ENCODE data around the gene TRMT61B. TPM values are rescaled to one million over a fixed set of nuclear protein-coding genes. Genes with fewer than 3 reads are reported as not detected.

TRMT61B gene
- total RNA-seq, 1 donor from 2014 or later, result 13.1 TPM

DNA sequence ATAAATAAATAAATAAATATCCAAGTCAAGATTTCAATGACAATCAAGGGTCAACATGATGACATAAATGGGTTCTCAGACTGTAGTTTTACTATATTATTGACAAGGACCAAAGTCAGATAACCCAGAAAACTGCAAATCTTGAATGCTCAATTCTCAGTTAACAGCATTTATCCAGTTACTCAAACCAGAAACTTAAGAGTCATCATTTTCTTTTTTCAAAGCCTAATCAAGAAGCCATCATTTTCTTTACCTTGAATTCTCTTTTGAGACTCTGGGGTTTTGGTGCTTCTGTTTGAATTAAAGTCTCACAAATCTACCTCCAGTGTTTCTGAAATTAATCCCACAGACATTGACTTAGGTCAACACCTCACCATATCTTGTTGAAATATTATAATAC lies 14.1 kb downstream of the TRMT61B start:
- no peak for DNase-seq (ENCODE audit: low read depth in 2 of 2)

DNA sequence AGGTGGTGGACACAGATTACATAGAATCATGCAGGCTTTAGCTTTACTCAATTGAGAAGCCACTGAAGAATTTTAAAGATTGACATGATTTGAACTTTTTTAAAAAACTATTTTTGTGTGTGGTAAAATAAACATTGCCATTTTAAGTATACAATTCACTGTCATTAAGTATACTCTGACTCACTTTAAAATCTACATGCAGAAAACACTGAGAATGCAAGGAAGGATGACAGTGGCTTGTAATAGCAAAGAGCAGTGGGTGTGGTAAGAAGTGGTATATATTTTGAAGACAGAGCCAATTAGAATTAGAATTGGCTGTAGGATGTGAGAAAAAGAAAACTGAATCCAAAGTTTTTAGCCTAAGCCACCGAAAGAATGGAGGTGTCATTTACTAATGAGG lies 14.9 kb downstream of the TRMT61B start:
- DNase-seq (ENCODE audit: low read depth in 2 of 2), result no peak

DNA sequence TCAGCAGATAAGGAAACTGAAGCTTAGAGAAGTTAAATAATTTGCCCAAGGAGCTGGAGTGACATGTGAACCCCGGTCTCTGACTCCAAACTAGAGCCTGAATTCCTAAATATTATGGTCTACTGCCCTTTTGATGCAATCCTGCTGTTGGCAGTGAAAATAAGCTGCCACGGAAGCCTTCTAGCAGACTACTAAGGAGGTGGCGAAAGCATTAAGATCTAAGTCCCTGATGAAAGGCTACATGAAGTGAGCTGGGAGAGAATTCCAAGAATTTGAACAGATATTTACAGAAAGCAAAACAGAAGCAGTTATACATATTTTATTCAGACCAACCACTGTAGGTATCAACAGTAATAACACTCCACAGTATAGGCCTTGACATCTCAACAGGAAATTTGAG lies 28.1 kb downstream of the TRMT61B start:
- DNase-seq (ENCODE audit: low read depth in 2 of 2), result no peak

DNA sequence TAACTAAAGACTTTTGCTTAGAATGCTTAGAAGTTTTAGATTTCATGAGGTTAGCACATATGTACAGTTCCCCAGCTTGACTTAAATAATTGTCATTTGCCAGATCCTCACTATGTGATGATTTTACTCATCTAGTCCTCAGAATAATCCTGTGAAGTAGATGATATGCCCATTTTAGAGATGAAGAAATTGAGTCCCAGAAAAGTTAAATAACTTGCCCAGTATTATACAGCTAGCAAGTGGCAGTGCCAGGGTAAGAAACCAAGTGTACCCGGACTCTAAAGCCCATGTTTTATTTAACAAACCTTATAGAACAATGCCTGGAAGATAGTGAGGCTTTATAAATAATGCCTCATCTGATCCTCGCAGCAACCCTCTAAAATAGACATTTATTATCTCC lies 31.1 kb downstream of the TRMT61B start:
- no peak for DNase-seq (ENCODE audit: low read depth in 2 of 2)

DNA sequence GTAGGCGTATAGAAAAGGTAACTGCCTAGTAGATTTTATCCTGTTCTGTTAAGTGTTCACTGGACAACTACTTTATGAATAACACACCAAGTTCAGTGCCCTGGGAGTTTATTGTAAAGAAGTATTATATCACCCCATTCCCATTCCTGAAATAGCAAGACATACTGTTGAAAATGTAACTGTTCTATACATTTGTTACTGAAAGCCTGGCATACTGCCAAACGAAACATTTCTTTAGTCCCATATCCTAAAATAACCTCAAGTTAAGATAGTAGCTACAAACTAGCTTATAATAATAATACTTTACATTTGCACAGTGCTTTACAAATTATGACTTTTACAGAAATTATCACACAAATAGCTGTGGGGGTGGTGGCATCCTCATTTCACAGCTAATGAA lies 34.3 kb downstream of the TRMT61B start:
- DNase-seq (ENCODE audit: low read depth in 2 of 2), result no peak

DNA sequence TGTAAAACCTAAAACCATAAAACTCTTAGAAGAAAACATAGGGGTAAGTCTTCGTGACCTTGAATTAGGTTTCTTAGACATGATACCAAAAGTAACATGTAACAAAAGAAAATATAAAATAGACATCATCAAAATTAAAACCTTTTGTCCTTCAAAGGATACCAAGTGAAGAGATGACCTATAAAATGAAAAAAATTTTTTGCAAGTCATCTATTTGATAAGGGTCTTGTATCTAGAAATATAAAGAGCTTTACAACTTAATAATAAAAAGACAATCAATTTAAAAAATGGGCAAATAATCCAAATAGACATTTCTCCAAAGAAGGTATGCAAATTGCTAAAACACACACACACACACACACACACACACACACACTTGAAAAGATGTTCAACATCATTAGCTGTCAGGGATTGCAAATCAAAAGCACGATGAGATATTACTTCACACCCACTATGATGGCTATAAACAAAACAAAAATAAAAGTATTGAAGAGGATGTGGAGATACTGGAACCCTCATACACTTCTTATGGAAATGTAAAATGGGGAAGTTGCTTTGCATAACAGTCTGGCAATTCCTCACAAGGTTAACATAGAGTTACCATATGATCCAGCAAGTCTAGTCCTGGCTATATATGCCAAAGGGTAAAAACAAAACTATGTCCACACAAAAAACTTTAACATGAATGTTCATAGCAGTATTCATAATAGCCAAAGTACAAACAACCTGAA lies 36.2 kb downstream of the TRMT61B start:
- DNase-seq (ENCODE audit: low read depth in 2 of 2), result no peak

DNA sequence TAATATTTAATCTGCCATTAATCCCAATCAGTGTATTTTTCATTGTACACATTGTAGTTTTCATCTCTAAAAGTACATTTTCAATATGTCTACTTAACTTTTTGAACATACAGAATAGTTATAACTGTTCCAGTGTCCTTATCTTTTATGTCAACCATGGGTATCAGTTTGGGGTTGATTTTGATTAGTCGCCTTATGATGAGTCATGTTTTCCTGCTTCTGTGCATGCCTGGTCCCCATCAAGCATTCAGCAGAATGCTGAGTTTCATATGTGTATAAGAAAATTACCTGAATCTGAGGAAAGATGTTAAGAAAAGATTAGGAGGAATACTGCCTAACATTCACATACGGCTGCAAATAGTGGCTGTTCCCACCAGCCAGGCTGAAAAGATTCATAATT lies 41.7 kb downstream of the TRMT61B start:
- peak in 1 of 2 donors; percentile 25 for DNase-seq (ENCODE audit: low read depth in 2 of 2)

DNA sequence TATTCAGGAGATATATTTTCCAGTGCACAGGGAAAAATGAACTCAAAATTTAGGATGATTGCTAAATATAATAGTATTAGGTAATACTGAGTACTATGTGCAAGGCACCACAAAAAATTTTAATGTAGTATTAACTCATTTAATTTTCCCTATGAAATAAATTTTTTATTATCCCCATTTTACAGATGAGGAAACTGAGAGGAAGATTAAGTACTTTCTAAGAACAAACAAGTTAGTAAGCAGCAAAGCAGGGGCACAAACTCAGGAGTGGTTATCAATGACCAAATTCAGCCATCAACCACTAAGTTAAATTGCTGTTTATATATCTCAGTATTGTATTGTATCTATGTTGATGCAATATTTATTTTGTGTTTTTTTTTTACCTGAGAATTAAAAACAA lies 45.2 kb downstream of the TRMT61B start:
- no peak for DNase-seq (ENCODE audit: low read depth in 2 of 2)

DNA sequence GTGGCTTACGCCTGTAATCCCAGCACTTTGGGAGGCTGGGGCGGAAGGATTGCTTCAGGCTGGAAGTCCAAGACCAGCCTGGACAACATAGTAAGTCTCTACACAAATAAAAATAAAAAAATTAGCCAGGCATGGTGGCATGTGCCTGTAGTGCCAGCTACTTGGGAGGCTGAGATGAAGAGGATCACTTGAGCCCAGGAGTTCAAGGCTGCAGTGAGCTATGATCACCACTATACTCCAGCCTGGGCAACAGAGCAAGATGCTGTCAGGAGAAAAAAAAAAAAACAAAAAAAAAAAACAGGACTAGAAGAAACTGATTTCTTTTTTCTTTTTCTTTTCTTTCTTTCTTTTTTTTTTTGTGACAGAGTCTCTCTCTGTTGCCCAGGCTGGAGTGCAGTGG lies 45.9 kb downstream of the TRMT61B start:
- no peak for DNase-seq (ENCODE audit: low read depth in 2 of 2)

DNA sequence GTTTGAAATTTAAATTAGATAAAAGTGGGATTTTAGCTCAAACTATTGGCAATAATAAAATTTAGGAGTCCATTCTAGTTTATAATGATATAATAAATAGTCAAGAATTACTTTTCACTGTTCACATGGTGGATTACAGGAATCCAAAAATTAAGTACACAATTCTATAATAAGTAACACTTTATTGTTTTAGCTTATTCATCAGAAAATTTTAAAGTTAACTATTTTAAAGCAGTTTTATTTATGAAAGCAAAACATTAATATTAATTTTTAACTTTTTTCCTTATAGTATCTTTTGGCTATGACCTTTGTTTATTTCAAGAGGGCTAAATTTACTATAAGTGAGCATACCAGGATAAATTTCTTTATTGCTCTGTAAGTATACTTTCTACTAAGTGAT lies 48.1 kb downstream of the TRMT61B start:
- DNase-seq (ENCODE audit: low read depth in 2 of 2), result no peak

DNA sequence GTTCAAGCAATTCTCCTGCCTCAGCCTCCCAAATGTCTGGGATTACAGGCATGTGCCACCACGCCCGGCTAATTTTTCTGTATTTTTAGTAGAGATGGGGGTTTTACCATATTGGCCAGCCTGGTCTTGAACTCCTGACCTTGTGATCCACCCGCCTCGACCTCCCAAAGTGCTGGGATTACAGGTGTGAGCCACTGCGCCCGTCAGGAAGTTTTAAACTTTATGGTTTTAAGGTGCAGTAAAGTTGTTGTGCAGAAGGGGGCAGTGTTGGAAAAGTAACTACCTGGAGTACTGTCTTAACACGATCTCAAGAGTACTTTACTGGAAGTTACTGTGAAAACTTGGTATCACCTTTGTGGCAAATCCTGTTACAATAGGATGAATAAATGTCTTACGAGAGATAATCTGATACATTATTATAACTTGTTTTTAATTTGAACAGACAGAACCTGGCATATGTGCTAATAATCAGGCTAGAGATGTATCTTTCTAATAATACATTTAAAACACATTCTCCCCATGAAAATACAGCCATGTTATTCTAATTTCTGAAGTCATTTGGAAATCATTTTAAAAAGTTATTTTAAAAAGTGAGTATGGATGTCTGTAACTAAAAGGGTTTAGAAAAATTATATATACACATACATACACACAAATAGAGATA lies 48.7 kb downstream of the TRMT61B start:
- peak; percentile 60 to 67 for DNase-seq (ENCODE audit: low read depth in 2 of 2)

DNA sequence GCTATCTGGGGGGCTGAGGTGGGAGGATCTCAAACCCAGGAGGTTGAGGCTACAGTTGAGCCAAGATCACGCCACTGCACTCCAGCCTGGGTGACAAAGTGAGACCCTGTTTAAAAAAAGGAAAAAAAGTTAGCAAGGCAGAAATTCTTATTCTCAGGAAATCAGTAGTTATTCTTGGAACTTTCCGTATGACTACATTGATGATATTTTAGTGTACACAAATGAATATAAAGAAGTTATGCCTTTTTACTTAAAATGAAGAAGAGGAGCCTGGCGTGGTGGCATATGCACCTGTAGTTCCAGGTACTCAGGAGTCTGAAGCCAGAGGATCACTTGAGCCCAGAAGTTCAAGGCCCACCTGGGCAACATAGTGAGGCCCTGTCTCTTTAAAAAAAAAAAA lies 52.1 kb downstream of the TRMT61B start:
- no peak for DNase-seq (ENCODE audit: low read depth in 2 of 2)

DNA sequence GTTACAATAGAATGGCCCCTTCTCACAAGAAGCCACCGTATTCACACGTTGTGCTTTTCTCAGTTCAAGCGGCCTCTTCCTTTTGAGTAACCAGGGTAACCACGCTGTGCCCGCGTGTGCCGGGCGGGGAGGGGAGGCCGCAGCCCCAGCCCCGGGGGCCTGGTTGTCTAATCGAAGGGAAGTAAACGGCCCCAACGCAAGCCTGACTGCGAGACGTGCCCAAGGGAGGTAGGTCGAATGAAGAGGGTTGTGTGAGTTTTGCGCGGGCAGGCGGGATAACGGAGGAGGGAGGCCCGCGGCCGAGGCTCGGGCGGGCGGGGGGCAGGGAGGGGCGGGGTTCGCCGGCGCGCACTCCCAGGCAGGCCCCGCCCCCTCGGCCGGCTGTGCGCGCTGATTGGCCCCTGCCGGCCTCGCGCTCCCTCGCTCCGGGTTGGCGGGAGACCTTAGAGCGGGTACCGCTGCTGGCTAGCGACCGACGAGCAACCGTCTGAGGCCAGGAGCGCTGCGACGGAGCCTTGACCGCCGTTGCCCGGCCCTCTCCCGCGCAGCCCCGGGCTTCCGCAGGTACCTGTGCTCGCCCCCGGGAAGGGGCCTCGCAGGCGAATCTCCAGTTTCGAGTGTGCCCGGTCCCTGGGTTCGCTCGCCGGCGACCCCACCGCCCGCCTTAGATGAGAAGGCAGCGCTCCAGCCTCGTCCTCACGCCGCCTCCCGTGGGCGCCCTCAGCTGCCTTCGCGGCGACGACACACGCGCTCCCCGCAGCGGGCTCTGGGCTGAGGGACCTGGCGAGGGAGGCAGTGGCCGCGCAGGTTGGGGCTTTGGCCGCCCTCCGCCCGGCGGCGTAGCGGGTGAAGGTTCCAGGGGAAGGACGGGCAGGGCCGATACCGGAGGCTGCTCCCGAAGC lies 59.5 kb downstream of the TRMT61B start, which contains the start of gene SPDYA:
SPDYA (plus strand) TSS at position 451 of the 902 bp plus-strand sequence. CDS start 5,181 bp downstream, outside the sequence.
- peak; percentile 72 to 79 for DNase-seq (ENCODE audit: low read depth in 2 of 2)

DNA sequence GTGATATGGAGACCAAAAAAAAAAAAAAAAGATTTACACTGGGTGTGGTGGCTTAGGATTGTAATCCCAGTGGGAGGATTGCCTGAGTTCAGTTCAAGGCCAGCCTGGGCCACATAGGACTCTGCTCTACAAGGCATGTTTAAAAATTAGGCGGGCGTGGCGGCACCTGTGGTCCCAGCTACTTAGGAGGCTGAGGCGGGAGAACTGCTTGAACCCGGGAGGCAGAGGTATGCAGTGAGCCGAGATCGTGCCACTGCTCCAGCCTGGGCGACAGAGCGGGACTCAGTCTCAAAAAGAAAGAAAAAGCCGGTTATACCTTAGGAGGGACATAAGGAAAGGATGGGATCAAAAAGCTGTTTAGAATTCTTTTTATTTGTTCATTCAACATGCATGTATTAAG lies 60.2 kb downstream of the TRMT61B start:
- DNase-seq (ENCODE audit: low read depth in 2 of 2), result no peak

DNA sequence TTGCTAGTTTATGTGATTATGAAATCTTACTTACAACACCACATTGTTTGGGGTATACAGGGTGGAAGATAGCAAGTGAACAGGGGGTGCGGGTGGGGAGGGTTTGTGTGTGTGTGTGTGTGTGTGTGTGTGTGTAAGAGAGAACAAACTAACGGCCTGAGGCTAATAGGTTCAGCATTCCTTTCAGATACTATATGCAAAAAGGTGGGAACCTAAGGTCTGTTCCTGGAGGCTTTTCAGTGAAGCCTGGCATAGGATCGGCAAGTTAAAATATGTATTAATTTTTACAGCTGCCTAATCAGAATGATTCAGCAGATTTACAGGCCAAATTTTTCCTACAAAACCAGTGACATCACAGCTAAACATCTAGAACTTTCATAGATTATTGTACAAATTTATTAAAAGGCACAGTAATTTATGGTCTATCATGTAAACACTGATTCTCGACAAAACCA lies 67.1 kb downstream of the TRMT61B start:
- peak; percentile 14 to 24 for DNase-seq (ENCODE audit: low read depth in 2 of 2)

DNA sequence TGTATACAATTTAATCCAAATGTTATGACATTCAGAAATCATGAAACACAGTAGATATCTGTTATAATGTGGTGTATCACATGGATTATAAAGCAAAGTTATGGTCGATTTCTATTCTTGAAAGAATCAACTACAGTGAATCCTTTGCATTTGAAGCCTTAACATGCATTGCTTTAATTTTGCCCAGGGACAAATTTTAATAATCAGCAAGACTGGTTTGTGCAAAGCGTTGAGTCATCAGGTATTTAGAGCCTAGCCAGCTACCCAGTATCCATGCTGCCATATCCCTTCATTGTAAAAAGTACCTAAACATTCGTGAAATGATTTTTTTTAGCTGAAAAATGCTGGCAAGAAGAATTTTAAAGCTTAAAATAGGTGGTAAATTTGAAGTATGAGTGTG lies 68.4 kb downstream of the TRMT61B start:
- no peak for DNase-seq (ENCODE audit: low read depth in 2 of 2)

Other genes with a start within 250 kb of the TRMT61B start
- 81.7 and 87.7 TPM in 2 replicates for gene PPP1CB, start 118.5 kb downstream of the TRMT61B start, total RNA-seq
- gene SPDYA, start 59.5 kb downstream of the TRMT61B start, total RNA-seq, result 0.20 and 0.22 TPM in 2 replicates
- 35.3 and 51.6 TPM in 2 replicates for gene WDR43, start 24.4 kb upstream of the TRMT61B start, total RNA-seq
- gene TOGARAM2, start 111.0 kb upstream of the TRMT61B start, total RNA-seq, result under 0.01 TPM in 2 replicates
- gene PCARE, start 204.2 kb upstream of the TRMT61B start, total RNA-seq, result not detected in 2 replicates
- 13.9 and 14.2 TPM in 2 replicates for gene CLIP4, start 245.1 kb upstream of the TRMT61B start, total RNA-seq